NCI-H2196 (cell line): ENCODE data around the gene RERE.

Experiments used
- DNase-seq: peaks from one replicate; lab custom pipeline; 2025; ENCODE audit not compliant: unreplicated experiment; lab: John Stamatoyannopoulos, UW

RERE gene

GRCh38 chr1:8493916-8494540 is 323.4 kb downstream of the RERE start:
- no peak for DNase-seq

- no peak for DNase-seq
Observed at GRCh38 chr1:8487249-8487648, 330.2 kb downstream of the RERE start.

GRCh38 chr1:8486047-8486446 is 331.4 kb downstream of the RERE start:
- no peak for DNase-seq

- no peak for DNase-seq
Observed at GRCh38 chr1:8483586-8483985, 333.9 kb downstream of the RERE start.

GRCh38 chr1:8482979-8483381 is 334.5 kb downstream of the RERE start:
- DNase-seq, result no peak

GRCh38 chr1:8481650-8482380 is 335.6 kb downstream of the RERE start:
- no peak for DNase-seq

GRCh38 chr1:8478566-8478965 is 338.9 kb downstream of the RERE start:
- DNase-seq, result no peak

- DNase-seq, result no peak
Observed at GRCh38 chr1:8477983-8478362, 339.5 kb downstream of the RERE start.

GRCh38 chr1:8477166-8477982 is 340.1 kb downstream of the RERE start:
- DNase-seq, result no peak

- DNase-seq, result no peak
Observed at GRCh38 chr1:8476006-8476405, 341.4 kb downstream of the RERE start.

- no peak for DNase-seq
Observed at GRCh38 chr1:8474369-8474768, 343.1 kb downstream of the RERE start.

- no peak for DNase-seq
Observed at GRCh38 chr1:8473891-8474300, 343.5 kb downstream of the RERE start.

GRCh38 chr1:8473121-8473875 is 344.1 kb downstream of the RERE start:
- no peak for DNase-seq

GRCh38 chr1:8472668-8473067 is 344.8 kb downstream of the RERE start:
- DNase-seq, result no peak

GRCh38 chr1:8471451-8471850 is 346.0 kb downstream of the RERE start:
- no peak for DNase-seq

- DNase-seq, result no peak
Observed at GRCh38 chr1:8468751-8469150, 348.7 kb downstream of the RERE start.

- no peak for DNase-seq
Observed at GRCh38 chr1:8467308-8467707, 350.1 kb downstream of the RERE start.

- no peak for DNase-seq
Observed at GRCh38 chr1:8465692-8466091, 351.7 kb downstream of the RERE start.

GRCh38 chr1:8465013-8465412 is 352.4 kb downstream of the RERE start:
- no peak for DNase-seq

- no peak for DNase-seq
Observed at GRCh38 chr1:8464377-8464776, 353.1 kb downstream of the RERE start.
